HL-60 (cell line): ENCODE measurements around the gene RFC4.
"Not testable (repeated sequence)": the region's sequence is repeated elsewhere in the genome, so short reads cannot be mapped to it uniquely, and the experiment has no call there.

ENCODE experiments used
- DNase-seq, 2 experiments: peaks; one replicate each; pipeline ENCODE4 v3.0.0-alpha.2; 2010 to 2020; ENCODE audit warnings: low read depth in 1 of 2, low spot score in 1 of 2
- H3K27ac ChIP-seq: fragments of 250-450 bp; sonication (Bioruptor Pico); replicated peaks from 2 replicates; pipeline ENCODE4 v1.5.1; 2020; ENCODE audit warnings: mild to moderate bottlenecking, moderate library complexity
- H3K27me3 ChIP-seq: fragments of 250-450 bp; sonication (Bioruptor Pico); 2 replicates; pipeline ENCODE4 v1.5.1; 2021; ENCODE audit warnings: mild to moderate bottlenecking, moderate library complexity; ENCODE audit not compliant: insufficient read depth, poor library complexity, severe bottlenecking
- H3K4me3 ChIP-seq: replicated peaks from 2 replicates; pipeline ENCODE4 v1.5.1; 2011; ENCODE audit warnings: mild to moderate bottlenecking, control low read depth, low read length; ENCODE audit not compliant: insufficient read depth
- GABPA ChIP-seq: IDR thresholded peaks from 2 replicates; pipeline ENCODE4 v1.6.1; 2012; ENCODE audit warnings: low read depth
- POLR2AphosphoS5 ChIP-seq: IDR thresholded peaks from 2 replicates; pipeline ENCODE4 v1.6.1; 2012; ENCODE audit warnings: low read depth
- REST ChIP-seq: IDR thresholded peaks from 2 replicates; pipeline ENCODE4 v1.6.1; 2012; ENCODE audit warnings: low read depth; ENCODE audit not compliant: insufficient replicate concordance
- SPI1 ChIP-seq: IDR thresholded peaks from 2 replicates; pipeline ENCODE4 v1.6.1; 2012; ENCODE audit warnings: low read depth, mild to moderate bottlenecking, borderline replicate concordance
- TF ChIP-seq, protein P1 (sequence below): IDR thresholded peaks from one replicate; pipeline ENCODE4 v1.5.1; 2011; ENCODE audit warnings: low read length, control low read depth, inconsistent platforms; ENCODE audit not compliant: insufficient read depth

RFC4 gene

DNA sequence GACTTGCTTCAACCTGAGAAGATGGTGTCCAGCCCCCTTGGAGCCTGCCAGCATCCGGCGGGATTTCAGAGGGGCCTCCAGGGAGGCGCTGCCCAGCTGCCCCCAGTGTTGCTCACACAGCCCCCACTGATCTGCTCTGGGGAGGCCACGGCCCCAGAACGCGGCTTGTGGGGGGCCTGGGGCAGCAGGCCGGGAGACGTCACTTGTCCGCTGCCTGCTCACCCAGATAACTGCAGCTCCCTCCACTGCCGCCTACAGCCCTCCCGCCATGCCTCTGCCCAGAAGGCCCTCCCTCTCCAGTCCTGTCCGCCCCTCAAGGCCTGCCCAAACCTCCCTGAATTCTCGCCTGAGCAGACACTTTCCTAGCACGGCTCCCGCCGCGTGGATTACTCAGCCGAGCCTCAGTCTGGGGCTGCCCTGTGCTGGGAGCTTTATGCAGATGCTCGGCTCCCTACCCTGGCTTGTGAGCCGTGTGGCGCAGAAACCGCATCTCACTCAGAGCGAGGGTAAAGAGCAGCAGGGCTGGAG is 19.1 kb upstream of the RFC4 start:
- Histone ChIP-seq H3K27ac (no peak overlapping the region), H3K27me3 (peaks cover 38% of the 10 kb centered on the region), H3K4me3 (no peak overlapping the region)
- DNase-seq = peak in 1 of 2 experiments; percentile 16
- TF ChIP-seq, protein P1, sequence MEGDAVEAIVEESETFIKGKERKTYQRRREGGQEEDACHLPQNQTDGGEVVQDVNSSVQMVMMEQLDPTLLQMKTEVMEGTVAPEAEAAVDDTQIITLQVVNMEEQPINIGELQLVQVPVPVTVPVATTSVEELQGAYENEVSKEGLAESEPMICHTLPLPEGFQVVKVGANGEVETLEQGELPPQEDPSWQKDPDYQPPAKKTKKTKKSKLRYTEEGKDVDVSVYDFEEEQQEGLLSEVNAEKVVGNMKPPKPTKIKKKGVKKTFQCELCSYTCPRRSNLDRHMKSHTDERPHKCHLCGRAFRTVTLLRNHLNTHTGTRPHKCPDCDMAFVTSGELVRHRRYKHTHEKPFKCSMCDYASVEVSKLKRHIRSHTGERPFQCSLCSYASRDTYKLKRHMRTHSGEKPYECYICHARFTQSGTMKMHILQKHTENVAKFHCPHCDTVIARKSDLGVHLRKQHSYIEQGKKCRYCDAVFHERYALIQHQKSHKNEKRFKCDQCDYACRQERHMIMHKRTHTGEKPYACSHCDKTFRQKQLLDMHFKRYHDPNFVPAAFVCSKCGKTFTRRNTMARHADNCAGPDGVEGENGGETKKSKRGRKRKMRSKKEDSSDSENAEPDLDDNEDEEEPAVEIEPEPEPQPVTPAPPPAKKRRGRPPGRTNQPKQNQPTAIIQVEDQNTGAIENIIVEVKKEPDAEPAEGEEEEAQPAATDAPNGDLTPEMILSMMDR = no peak
- TF ChIP-seq POLR2AphosphoS5 = no peak
- no peak for TF ChIP-seq GABPA
- TF ChIP-seq SPI1 = no peak
- TF ChIP-seq REST = no peak

DNA sequence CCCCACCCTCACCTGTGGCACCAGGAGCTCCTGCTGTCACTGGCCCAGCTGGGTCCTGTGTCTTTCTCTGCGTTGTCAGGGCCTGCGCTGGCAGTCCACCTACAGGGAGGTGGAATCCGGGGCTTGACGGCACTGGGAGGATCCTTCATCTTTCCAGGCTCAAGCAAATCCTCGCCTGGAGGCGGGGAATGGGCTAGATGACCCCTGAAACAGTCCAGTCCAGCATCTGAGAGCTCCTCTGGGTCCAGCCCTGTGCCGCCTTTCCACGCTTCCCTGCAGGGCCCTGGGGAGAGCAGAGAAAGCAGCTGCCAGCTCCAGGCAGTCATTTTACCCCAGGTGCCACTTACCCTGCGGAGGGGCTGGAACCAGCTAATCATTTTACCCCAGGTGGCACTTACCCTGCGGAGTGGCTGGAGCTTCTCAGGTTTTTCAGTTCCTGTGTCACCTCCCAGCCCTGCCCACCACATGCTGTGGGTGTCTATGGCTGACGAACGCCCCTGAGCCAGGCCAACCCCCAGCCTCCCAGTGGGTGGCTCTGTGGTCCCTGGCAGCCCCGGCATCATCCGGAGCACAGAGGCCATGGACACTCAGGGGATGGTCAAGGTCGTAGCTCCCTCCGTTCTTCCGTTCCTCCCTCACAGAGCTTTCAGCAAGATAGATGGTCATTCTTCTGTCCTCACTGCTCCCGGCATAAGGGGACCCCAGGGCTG is 18.3 kb upstream of the RFC4 start:
- Histone ChIP-seq H3K27me3 (peaks cover 34% of the 10 kb centered on the region), H3K4me3 (no peak overlapping the region), H3K27ac (no peak overlapping the region)
- DNase-seq = no peak
- TF ChIP-seq POLR2AphosphoS5 (no peak), REST (no peak), GABPA (no peak), SPI1 (no peak)
- TF ChIP-seq, protein P1 = no peak

- H3K27me3 ChIP-seq = peaks cover 29% of the 10 kb centered on the region
- H3K27ac ChIP-seq = no peak overlapping the region
- TF ChIP-seq GABPA (no peak), REST (no peak), SPI1 (no peak), POLR2AphosphoS5 (no peak)
- TF ChIP-seq, protein P1 = no peak
- DNase-seq = no peak
- H3K4me3 ChIP-seq = no peak overlapping the region
These were observed 17.1 kb upstream of the RFC4 start for GRCh38 chr3:186823386-186823785.

DNA sequence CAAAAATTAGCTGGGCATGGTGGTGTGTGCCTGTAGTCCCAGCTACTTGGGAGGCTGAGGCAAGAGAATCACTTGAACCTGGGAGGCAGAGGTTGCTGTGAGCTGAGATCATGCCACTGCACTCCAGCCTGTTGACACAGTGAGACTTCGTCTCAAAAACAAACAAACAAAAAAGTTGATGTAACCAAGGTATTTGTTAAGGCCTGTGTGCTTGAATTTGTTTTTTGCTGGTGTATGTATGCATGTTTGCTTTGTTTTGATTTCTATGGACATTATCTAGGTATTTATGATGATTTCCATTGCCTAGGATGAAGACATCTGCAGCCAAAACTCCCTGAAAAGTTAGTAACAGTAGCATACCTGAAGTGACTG is 16.1 kb upstream of the RFC4 start:
- H3K4me3 ChIP-seq, DNase-seq, H3K27ac ChIP-seq: not testable (repeated sequence)
- H3K27me3 ChIP-seq = peaks cover 24% of the 10 kb centered on the region
